Keratinocyte (primary cell): ENCODE data around the gene UQCRH. TPM values are rescaled to one million over a fixed set of nuclear protein-coding genes. Genes with fewer than 3 reads are reported as not detected.

Experiments used
- DNase-seq: peaks from one replicate; pipeline ENCODE4 v3.0.0-alpha.2; 2011; ENCODE audit warnings: low read depth, missing footprints, low spot score
- FAIRE-seq: peaks from 2 replicates; lab custom pipeline; 2011; peaks lifted over from hg19 to GRCh38; lab: Jason Lieb, UNC
- H2AFZ ChIP-seq: 2 replicates; pipeline ENCODE4 v1.6.0; 2012; ENCODE audit warnings: low read length, control low read depth, inconsistent platforms; ENCODE audit not compliant: control insufficient read depth
- H3K27ac ChIP-seq: 2 replicates; pipeline ENCODE4 v1.5.1; 2011; ENCODE audit warnings: low read length; ENCODE audit not compliant: control insufficient read depth, insufficient read depth
- H3K27me3 ChIP-seq: 3 replicates; pipeline ENCODE4 v1.6.0; 2011; ENCODE audit warnings: low read length; ENCODE audit not compliant: control insufficient read depth, insufficient read depth; ENCODE audit errors: extremely low read depth
- H3K36me3 ChIP-seq, 2 experiments: 2 replicates in 1 of 2; 3 replicates in 1 of 2; pipeline ENCODE4 v1.5.1; 2011; ENCODE audit warnings: low read length in 2 of 2, mild to moderate bottlenecking in 1 of 2; ENCODE audit not compliant: control insufficient read depth in 2 of 2, insufficient read depth in 2 of 2; ENCODE audit errors: extremely low read depth in 1 of 2
- H3K4me1 ChIP-seq: 3 replicates; pipeline ENCODE4 v1.5.1; 2011; ENCODE audit warnings: low read length; ENCODE audit not compliant: control insufficient read depth, insufficient read depth; ENCODE audit errors: extremely low read depth
- H3K4me2 ChIP-seq: 3 replicates; pipeline ENCODE4 v1.6.0; 2011; ENCODE audit warnings: low read depth, low read length; ENCODE audit not compliant: control insufficient read depth, insufficient read depth; ENCODE audit errors: extremely low read depth
- H3K4me3 ChIP-seq, 3 experiments: fragments of 200-600 bp in 1 of 3; sonication (generic) in 1 of 3; 2 replicates in 2 of 3; 3 replicates in 1 of 3; pipeline ENCODE4 v1.5.1; 2011 to 2016; ENCODE audit warnings: low read length in 3 of 3, mild to moderate bottlenecking in 3 of 3, control low read depth in 2 of 3, inconsistent platforms in 1 of 3, low read depth in 1 of 3, mixed read lengths in 1 of 3, mixed run types in 1 of 3, moderate library complexity in 1 of 3; ENCODE audit not compliant: control insufficient read depth in 2 of 3, insufficient read depth in 2 of 3; ENCODE audit errors: extremely low read depth in 1 of 3
- H3K79me2 ChIP-seq: 2 replicates; pipeline ENCODE4 v1.6.0; 2012; ENCODE audit warnings: low read length; ENCODE audit not compliant: control insufficient read depth, insufficient read depth
- H3K9ac ChIP-seq: 3 replicates; pipeline ENCODE4 v1.6.0; 2011; ENCODE audit warnings: low read length; ENCODE audit not compliant: control insufficient read depth, insufficient read depth; ENCODE audit errors: extremely low read depth
- H3K9me1 ChIP-seq: 3 replicates; pipeline ENCODE4 v1.6.0; 2011; ENCODE audit warnings: low read length; ENCODE audit not compliant: control insufficient read depth, insufficient read depth; ENCODE audit errors: extremely low read depth
- H3K9me3 ChIP-seq: 2 replicates; pipeline ENCODE4 v1.5.1; 2012; ENCODE audit warnings: low read depth, low read length; ENCODE audit not compliant: control insufficient read depth
- H4K20me1 ChIP-seq: 3 replicates; pipeline ENCODE4 v1.6.0; 2011; ENCODE audit warnings: low read length; ENCODE audit not compliant: control insufficient read depth, insufficient read depth; ENCODE audit errors: extremely low read depth
- EZH2 ChIP-seq: IDR thresholded peaks from one replicate; pipeline ENCODE4 v1.6.1; 2012; ENCODE audit warnings: inconsistent platforms, mild to moderate bottlenecking, low read length, moderate library complexity
- dilution Hi-C: fragments of 300-500 bp; cut with MboI; formaldehyde crosslinking; loops from one replicate; pipeline ENCODE4 v1.7.0; 2020; ENCODE audit warnings: low sequenced_read_pairs; ENCODE audit not compliant: extremely low pct_ligation_motif_present
- polyA plus RNA-seq, 5 experiments: library from polyadenylated mRNA; depleted of rRNA in 3 of 5; stranded (reverse) in 3 of 5; stranded (forward) in 1 of 5; unstranded in 1 of 5; fragments of >200 nt; gene quantifications; 1 replicate in 1 of 5; 2 replicates in 3 of 5; 3 replicates in 1 of 5; pipeline versions ENCODE4 v1.2.1 to v1.2.3, GENCODE V29; 2011 to 2012; ENCODE audit warnings: missing spikeins in 2 of 5, low read depth in 1 of 5, low replicate concordance in 1 of 5
- TF ChIP-seq, protein P1 (sequence below), 3 experiments: IDR thresholded peaks in 1 of 3; conservative IDR thresholded peaks in 1 of 3; optimal IDR thresholded peaks in 1 of 3; 2 replicates in 2 of 3; 3 replicates in 1 of 3; pipeline versions ENCODE3 to v1.5.1; 2011; ENCODE audit warnings: low read length in 3 of 3, mild to moderate bottlenecking in 3 of 3, moderate library complexity in 2 of 3, control low read depth in 1 of 3, inconsistent platforms in 1 of 3; ENCODE audit not compliant: insufficient read depth in 2 of 3; ENCODE audit errors: extremely low read depth in 1 of 3

UQCRH gene
- polyA plus RNA-seq, 1 donor (not counting 4 experiments of a cell fraction or from before 2014, with no cell fraction given): 970 TPM

GRCh38 chr1:46344481-46344880, 41.0 kb downstream of the UQCRH start:
- H3K36me3 ChIP-seq: peaks cover 17 to 41% of the 10 kb centered on the region in 2 experiments
- no peak overlapping the region for H2AFZ ChIP-seq
- H3K79me2 ChIP-seq: peaks cover 28% of the 10 kb centered on the region
- dilution Hi-C loops: no loop called here
- H3K9ac ChIP-seq: no peak overlapping the region
- H3K9me3 ChIP-seq: no peaks in the 10 kb centered on the region
- H4K20me1 ChIP-seq: no peaks in the 10 kb centered on the region
- no peak overlapping the region for H3K4me3 ChIP-seq
- H3K27ac ChIP-seq: no peak overlapping the region
- TF ChIP-seq, protein P1, sequence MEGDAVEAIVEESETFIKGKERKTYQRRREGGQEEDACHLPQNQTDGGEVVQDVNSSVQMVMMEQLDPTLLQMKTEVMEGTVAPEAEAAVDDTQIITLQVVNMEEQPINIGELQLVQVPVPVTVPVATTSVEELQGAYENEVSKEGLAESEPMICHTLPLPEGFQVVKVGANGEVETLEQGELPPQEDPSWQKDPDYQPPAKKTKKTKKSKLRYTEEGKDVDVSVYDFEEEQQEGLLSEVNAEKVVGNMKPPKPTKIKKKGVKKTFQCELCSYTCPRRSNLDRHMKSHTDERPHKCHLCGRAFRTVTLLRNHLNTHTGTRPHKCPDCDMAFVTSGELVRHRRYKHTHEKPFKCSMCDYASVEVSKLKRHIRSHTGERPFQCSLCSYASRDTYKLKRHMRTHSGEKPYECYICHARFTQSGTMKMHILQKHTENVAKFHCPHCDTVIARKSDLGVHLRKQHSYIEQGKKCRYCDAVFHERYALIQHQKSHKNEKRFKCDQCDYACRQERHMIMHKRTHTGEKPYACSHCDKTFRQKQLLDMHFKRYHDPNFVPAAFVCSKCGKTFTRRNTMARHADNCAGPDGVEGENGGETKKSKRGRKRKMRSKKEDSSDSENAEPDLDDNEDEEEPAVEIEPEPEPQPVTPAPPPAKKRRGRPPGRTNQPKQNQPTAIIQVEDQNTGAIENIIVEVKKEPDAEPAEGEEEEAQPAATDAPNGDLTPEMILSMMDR (optimal IDR thresholded peaks at IDR 0.05 in 1 of 3, IDR thresholded peaks at IDR 0.05 in 1 of 3, conservative IDR thresholded peaks at IDR 0.05 in 1 of 3; ENCODE audit: extremely low read depth in 1 of 3, insufficient read depth in 2 of 3, low read length in 3 of 3): no peak
- DNase-seq (no peak), FAIRE-seq (no peak)
- no peaks in the 10 kb centered on the region for H3K27me3 ChIP-seq
- no peak overlapping the region for H3K4me2 ChIP-seq
- no peaks in the 10 kb centered on the region for H3K9me1 ChIP-seq
- peaks cover 11% of the 10 kb centered on the region for H3K4me1 ChIP-seq

GRCh38 chr1:46345281-46345680, 41.8 kb downstream of the UQCRH start:
- no peak for FAIRE-seq
- no peak overlapping the region for H3K4me2 ChIP-seq
- no peak overlapping the region for H3K27ac ChIP-seq
- H2AFZ ChIP-seq: no peak overlapping the region
- dilution Hi-C loops: no loop called here
- H3K9me3 ChIP-seq: no peaks in the 10 kb centered on the region
- H3K4me3 ChIP-seq: no peak overlapping the region
- peaks cover 28% of the 10 kb centered on the region for H3K79me2 ChIP-seq
- H3K36me3 ChIP-seq: peaks cover 19 to 49% of the 10 kb centered on the region in 2 experiments
- DNase-seq: no peak
- no peaks in the 10 kb centered on the region for H3K27me3 ChIP-seq
- H4K20me1 ChIP-seq: no peaks in the 10 kb centered on the region
- no peaks in the 10 kb centered on the region for H3K9me1 ChIP-seq
- TF ChIP-seq, protein P1 (optimal IDR thresholded peaks at IDR 0.05 in 1 of 3, IDR thresholded peaks at IDR 0.05 in 1 of 3, conservative IDR thresholded peaks at IDR 0.05 in 1 of 3; ENCODE audit: extremely low read depth in 1 of 3, insufficient read depth in 2 of 3, low read length in 3 of 3): no peak
- no peak for TF ChIP-seq EZH2
- H3K4me1 ChIP-seq: peaks cover 8% of the 10 kb centered on the region
- no peak overlapping the region for H3K9ac ChIP-seq
